HG03439 (cell line): ENCODE data around the gene TTC21A.

Experiments
- ATAC-seq: cut with Tn5 transposase; IDR thresholded peaks from one replicate; pipeline ENCODE4 v1.9.1; 2021; ENCODE audit warnings: mild to moderate bottlenecking, moderate library complexity; ENCODE audit not compliant: unreplicated experiment

Gene TTC21A

GRCh38 chr3:39115870-39116269 lies 8.4 kb downstream of the TTC21A start:
- no peak for ATAC-seq

- ATAC-seq, result no peak
These were observed 10.6 kb downstream of the TTC21A start for GRCh38 chr3:39118079-39118478.

- no peak for ATAC-seq
These were observed 11.6 kb downstream of the TTC21A start for GRCh38 chr3:39118931-39119660.

- no peak for ATAC-seq
These were observed 14.1 kb downstream of the TTC21A start for GRCh38 chr3:39121621-39122020.

- ATAC-seq, result peak; percentile 57
These were observed 15.3 kb downstream of the TTC21A start for GRCh38 chr3:39122813-39123212.

- no peak for ATAC-seq
These were observed 17.7 kb downstream of the TTC21A start for GRCh38 chr3:39124876-39125840.

GRCh38 chr3:39125841-39126500 lies 18.5 kb downstream of the TTC21A start:
- no peak for ATAC-seq

- ATAC-seq, result no peak
These were observed 19.1 kb downstream of the TTC21A start for GRCh38 chr3:39126532-39127071.

GRCh38 chr3:39127269-39127907 lies 19.9 kb downstream of the TTC21A start:
- ATAC-seq, result no peak

- ATAC-seq, result no peak
These were observed 20.4 kb downstream of the TTC21A start for GRCh38 chr3:39127908-39128304.

- ATAC-seq, result no peak
These were observed 21.5 kb downstream of the TTC21A start for GRCh38 chr3:39128951-39129350.

- no peak for ATAC-seq
These were observed 22.5 kb downstream of the TTC21A start for GRCh38 chr3:39130026-39130425.

GRCh38 chr3:39130693-39131265 lies 23.3 kb downstream of the TTC21A start:
- ATAC-seq, result no peak

GRCh38 chr3:39132096-39133092 lies 24.9 kb downstream of the TTC21A start:
- no peak for ATAC-seq

GRCh38 chr3:39133093-39133490 lies 25.6 kb downstream of the TTC21A start:
- no peak for ATAC-seq

- no peak for ATAC-seq
These were observed 26.3 kb downstream of the TTC21A start for GRCh38 chr3:39133822-39134221.

- ATAC-seq, result no peak
These were observed 26.8 kb downstream of the TTC21A start for GRCh38 chr3:39134305-39134704.

- ATAC-seq, result no peak
These were observed 27.8 kb downstream of the TTC21A start for GRCh38 chr3:39135170-39135805.
